Measurements from ENCODE around the gene CRIM1. TPM values are rescaled to one million over a fixed set of nuclear protein-coding genes. Genes with fewer than 3 reads are reported as not detected.
"Not testable (repeated sequence)": the region's sequence is repeated elsewhere in the genome, so short reads cannot be mapped to it uniquely, and the experiment has no call there.

The CRIM1 gene
- total RNA-seq, result 15.2 TPM

- peak; percentile 87 for ATAC-seq
Observed at GRCh38 chr2:36355151-36355889, at the start of gene CRIM1. TSS of gene CRIM1 (plus strand) at chr2:36355778. CDS start at chr2:36356293, 515 bp downstream.

- no peak for ATAC-seq
Observed at GRCh38 chr2:36307441-36307840, 48.1 kb upstream of the CRIM1 start.

- not testable (repeated sequence) for ATAC-seq
Observed at GRCh38 chr2:36310444-36310843, 45.1 kb upstream of the CRIM1 start.

GRCh38 chr2:36318547-36318946 is 37.0 kb upstream of the CRIM1 start:
- ATAC-seq, result no peak

- no peak for ATAC-seq
Observed at GRCh38 chr2:36322108-36322507, 33.5 kb upstream of the CRIM1 start.

- ATAC-seq, result no peak
Observed at GRCh38 chr2:36326286-36326685, 29.3 kb upstream of the CRIM1 start.

- no peak for ATAC-seq
Observed at GRCh38 chr2:36329251-36329650, 26.3 kb upstream of the CRIM1 start.

GRCh38 chr2:36329746-36330472 is 25.7 kb upstream of the CRIM1 start:
- no peak for ATAC-seq

- ATAC-seq, result peak; percentile 47
Observed at GRCh38 chr2:36330473-36331395, 24.8 kb upstream of the CRIM1 start.

- no peak for ATAC-seq
Observed at GRCh38 chr2:36333350-36334012, 22.1 kb upstream of the CRIM1 start.

GRCh38 chr2:36335597-36335996 is 20.0 kb upstream of the CRIM1 start:
- ATAC-seq, result no peak

GRCh38 chr2:36336321-36336720 is 19.3 kb upstream of the CRIM1 start:
- no peak for ATAC-seq

GRCh38 chr2:36337354-36337753 is 18.2 kb upstream of the CRIM1 start:
- no peak for ATAC-seq

- no peak for ATAC-seq
Observed at GRCh38 chr2:36338124-36338826, 17.3 kb upstream of the CRIM1 start.

- no peak for ATAC-seq
Observed at GRCh38 chr2:36338827-36339145, 16.8 kb upstream of the CRIM1 start.

GRCh38 chr2:36339607-36340218 is 15.9 kb upstream of the CRIM1 start:
- ATAC-seq, result no peak

- ATAC-seq, result no peak
Observed at GRCh38 chr2:36343606-36344005, 12.0 kb upstream of the CRIM1 start.

- no peak for ATAC-seq
Observed at GRCh38 chr2:36348721-36349120, 6.9 kb upstream of the CRIM1 start.

- no peak for ATAC-seq
Observed at GRCh38 chr2:36351291-36351690, 4.3 kb upstream of the CRIM1 start.

- ATAC-seq, result no peak
Observed at GRCh38 chr2:36351736-36352349, 3.7 kb upstream of the CRIM1 start.

GRCh38 chr2:36352701-36353100 is 2.9 kb upstream of the CRIM1 start:
- ATAC-seq, result peak; percentile 27
